T-helper 2 cell treated with Interferon-gamma antibody and Interleukin-4, amounts not matched to agents 100 ng/mL and 5 ng/mL, for 36 hours (primary cell): Measurements from ENCODE around the gene ACBD6. TPM values are rescaled to one million over a fixed set of nuclear protein-coding genes. Genes with fewer than 3 reads are reported as not detected.
"Not testable (repeated sequence)": the region's sequence is repeated elsewhere in the genome, so short reads cannot be mapped to it uniquely, and the experiment has no call there.

Experiments used
- intact Hi-C: fragments of 100-400 bp; cut with micrococcal nuclease; formaldehyde crosslinking; loops from one replicate; pipeline ENCODE4 v1.15.1; 2023
- total RNA-seq: library from RNA; stranded (reverse); gene quantifications from 2 replicates; pipeline ENCODE4 v1.2.3, GENCODE V29; 2022

ACBD6 gene
- total RNA-seq, 1 donor from 2014 or later: 47.6 TPM

DNA sequence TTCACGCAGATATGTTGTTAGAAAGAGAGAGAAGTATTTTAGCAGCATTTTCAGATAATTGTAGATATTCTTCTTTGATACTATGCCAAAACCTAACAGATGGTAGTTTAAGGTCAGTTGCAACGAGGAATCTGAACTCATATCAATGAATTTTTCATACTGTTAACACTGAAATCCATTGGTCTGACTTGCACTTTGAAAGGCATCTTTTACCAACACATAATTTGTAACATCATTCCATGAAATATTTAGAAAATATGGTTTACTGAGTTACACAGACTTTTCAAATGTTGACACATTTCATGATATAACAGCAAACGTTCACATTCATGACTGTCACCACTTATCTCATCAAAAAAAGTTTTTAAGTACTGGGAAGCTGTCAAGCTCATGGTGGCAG is 4.6 kb downstream of the ACBD6 start:
- intact Hi-C loops: no loop called here

DNA sequence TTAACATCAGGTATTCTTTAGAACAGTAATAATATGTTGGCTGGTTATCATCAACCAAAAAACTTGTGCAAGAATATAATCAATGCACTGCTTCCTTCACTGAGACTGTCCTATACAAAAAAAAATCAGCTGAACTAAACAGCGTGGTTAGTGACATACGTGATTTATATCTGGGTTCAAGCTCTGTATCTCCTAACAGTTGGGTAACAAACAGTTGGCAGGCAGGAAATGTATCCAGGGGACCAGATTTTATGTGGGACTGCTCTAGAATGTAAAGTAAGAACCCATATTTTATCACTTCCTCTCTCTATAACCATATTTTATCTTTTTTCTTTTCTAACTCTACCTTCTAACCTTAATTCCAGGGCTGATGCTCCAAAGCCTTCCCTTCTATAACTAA is 8.0 kb downstream of the ACBD6 start:
- intact Hi-C loops: loop anchor here (1.0 kb wide), 1 partner anchor 8 kb away; the partner anchor contains the start of gene ACBD6

DNA sequence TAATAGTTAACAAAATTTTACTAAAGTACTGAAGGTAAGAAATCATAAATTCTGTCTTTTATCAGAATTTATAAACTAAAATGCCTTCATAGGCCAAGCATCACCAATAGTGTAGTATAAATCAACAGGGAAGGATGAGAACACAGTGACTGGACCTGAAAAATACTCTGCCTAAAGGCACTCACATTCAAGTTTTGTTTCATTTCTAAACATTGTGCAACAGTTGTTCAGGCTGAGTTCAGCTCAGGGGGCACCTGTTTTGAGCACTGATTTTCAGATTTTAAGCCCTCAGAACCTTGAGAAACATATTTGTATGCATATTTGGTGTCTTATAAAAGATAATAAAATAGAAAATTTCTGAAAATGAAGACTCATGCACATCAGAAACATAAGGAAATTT is 12.4 kb downstream of the ACBD6 start:
- intact Hi-C loops: loop anchor here (10.0 kb wide), 1 partner anchor 785 kb away; no protein-coding TSS in a partner anchor

DNA sequence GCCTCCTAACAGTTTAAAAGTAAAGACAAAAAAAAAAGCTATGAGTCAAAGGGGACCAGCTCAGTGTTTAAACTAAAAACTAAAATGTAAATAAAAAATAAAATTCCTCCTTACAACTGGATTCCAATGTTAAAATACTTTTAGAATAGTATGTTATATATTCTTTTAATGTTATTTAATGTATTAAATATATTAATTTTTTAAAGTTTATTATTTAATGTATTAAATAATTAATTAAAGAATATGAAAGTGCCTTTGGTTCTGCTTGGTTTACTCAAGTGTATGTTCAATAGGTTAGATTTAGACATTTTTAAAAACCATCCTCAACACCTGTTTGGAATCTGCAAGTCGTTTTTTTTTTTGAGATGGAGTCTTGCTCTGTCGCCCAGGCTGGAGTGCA is 13.1 kb downstream of the ACBD6 start:
- intact Hi-C loops: loop anchor here (10.0 kb wide), 1 partner anchor 785 kb away; no protein-coding TSS in a partner anchor

DNA sequence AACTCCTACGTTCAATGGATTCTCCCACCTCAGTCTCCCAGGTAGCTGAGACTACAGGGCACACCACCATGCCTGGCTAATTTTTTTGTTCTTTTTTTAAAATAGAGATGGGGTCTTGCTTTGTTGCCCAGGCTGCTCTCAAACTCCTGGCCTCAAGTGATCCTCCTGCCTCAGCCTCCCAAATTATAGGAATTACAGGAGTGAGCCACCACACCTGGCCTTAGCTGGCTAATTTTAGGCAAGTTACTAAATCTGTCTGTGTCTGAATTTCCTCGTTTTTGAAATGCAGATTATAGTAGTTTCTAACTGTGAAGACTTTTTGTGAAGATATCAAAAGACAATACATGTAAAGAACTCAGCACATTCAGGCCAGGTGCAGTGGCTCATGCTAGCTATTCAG is 13.7 kb downstream of the ACBD6 start:
- intact Hi-C loops: loop anchor here (10.0 kb wide), 1 partner anchor 784 kb away; no protein-coding TSS in a partner anchor

DNA sequence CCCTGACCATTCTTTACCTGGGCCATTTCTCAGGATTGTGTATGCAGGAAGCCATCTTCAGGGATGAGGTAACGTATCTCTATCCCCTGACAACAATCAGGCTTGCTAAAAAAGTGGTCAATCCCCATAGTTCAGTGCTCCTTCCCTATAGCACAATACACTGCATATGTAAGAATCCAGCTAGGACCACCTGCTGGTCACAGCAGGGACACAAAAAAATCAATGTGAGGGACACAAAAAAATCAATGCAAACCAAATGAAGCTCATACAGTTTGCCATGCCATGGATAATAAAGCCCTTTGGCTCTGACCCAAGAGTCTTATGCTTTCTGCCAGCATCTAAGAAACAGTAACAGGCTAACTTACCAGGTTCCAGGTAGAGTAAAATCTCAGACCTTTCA is 16.3 kb downstream of the ACBD6 start:
- intact Hi-C loops: loop anchor here (10.0 kb wide), 1 partner anchor 781 kb away; no protein-coding TSS in a partner anchor

DNA sequence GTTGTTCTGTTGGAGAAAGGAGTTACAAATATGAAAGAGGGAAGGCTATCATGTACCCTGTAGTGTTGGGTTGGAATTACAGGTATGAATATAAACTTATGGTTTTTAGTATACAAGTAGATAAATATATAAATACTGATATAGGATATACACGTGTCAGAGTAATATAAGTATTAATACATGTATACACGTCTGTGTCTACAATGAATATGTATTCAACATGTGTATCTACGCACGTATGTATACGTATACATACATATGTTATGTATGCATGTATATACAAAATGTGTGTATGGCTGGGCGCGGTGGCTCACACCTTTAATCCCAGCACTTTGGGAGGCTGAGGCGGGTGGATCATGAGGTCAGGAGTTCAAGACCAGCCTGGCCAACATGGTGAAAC is 17.9 kb downstream of the ACBD6 start:
- intact Hi-C loops: loop anchor here (5.0 to 10.0 kb wide), 2 partner anchors 112 to 780 kb away; no protein-coding TSS in a partner anchor

DNA sequence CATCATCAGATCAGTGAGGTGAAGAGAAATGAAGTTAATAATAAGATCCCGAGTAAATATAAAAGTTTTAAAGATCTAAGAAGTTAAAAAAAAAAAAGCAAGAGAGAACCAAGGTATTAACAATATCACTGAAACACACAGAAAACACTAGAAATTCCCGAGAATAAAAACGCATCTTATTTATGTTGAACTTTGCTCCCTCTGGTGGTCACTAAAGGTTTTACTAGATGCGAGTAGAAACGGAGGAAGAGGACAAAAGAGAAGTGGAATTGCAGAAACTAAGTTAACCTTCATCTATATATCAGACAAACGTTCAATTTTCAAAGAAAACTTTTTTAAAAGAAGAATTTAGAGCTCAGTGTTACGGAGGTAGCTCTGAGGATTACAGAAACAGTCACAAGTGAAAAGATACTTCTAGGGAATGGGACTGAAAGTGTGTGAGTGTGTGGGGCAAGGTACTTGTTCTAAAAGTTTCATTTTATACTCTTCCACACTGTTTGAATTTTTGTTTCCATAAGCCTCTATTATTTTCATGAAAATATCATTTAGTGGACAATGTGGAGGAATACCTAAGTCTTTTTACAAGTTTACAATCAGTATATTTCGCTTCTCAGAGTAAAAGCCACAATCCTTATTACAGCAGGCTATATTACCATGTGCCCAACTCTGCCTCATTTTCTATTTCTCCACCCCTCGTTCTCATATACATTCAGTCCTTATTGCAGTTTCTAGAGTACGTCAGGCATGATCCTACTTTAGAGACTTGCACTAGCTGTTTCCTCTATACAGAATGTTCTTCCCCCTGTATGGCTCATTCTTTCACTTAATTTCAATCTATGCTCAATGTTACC is 19.7 kb downstream of the ACBD6 start:
- intact Hi-C loops: loop anchor here (1.0 to 10.0 kb wide), 3 partner anchors 110 to 778 kb away; no protein-coding TSS in a partner anchor

DNA sequence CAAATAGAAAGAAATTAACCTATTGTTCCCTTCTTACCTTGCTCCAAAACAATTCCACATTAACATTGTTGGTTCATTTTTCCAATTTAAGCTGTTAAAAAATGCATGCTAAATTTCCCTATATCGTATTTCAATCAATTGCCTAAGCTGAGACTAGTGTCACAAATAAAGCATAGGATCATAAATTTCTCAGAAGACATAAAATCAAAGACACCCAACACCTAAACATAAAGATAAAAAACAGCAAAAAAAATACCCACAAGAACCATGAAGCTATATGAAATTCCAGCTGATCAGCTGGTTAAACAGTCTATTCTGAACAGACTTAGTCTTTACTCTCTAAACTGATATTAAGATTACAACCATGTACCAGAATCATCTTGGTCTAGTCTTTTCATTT is 32.3 kb downstream of the ACBD6 start:
- intact Hi-C loops: no loop called here

DNA sequence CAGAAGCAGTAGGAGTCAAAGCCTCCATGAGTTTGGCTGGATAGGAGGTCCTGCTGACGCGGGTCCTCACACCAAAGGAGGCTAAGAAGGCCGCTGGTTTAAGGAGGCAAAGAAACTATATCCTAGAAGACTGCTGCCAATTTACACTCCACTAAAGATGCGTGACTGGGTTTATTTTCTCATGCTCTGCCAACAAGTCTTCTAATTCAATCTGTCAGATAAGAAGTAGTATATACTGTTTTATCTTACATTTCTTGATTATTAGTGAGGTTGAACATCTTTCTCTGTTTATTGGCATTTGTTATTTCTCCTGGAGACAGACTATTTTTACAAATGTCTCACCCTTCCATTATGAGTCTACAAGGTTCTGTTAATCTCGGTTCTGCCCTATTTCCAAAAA is 34.1 kb downstream of the ACBD6 start:
- intact Hi-C loops: no loop called here

DNA sequence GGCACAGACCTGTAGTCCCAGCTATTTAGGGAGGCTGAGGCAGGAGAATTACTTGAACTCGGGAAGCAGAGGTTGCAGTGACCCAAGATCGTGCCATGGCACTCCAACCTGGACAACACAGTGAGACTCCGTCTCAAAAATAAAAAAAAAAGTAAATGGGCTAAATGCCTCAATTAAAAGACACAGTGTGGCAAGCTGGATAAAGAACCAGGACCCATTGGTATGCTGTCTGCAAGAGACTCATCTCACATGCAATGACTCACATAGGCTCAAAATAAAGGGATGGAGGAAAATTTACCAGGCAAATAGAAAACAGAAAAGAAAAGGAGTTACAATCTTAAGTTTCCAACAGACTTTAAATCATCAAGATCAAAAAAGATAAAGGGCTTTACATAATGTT is 40.3 kb downstream of the ACBD6 start:
- intact Hi-C loops: no loop called here

DNA sequence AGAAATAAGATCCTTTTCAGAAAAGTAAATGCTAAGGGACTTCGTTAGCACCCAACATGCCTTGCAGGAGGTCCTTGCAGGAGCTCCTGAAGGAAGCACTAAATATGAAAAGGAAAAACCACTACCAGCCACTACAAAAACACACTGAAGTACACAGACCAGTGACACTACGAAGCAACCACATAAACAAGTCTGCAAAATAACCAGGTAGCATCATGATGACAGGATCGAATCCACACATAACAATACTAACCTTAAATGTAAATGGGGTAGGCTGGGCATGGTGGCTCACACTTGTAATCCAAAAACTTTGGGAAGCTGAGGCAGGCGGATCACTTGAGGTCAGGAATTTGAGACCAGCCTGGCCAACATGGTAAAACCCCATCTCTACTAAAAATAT is 40.7 kb downstream of the ACBD6 start:
- intact Hi-C loops: not testable (repeated sequence)

DNA sequence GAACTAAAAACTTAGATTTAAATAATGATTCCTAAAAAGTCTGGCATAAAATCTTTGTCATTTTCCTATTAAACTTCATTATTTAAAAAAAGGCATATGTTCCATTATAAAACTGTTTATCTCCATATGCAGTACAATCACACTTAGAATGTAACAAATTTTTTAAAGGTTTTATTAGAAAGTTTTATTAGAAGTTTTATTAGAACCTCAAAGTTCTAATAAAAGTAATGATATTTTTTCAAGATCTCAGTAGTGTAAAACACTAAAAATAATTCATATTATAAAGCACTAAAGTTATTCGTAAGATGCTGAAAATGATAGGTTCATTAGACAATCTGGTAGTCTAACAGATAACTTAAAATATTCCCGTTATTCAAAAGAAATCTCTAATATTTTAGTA is 43.6 kb downstream of the ACBD6 start:
- intact Hi-C loops: no loop called here

DNA sequence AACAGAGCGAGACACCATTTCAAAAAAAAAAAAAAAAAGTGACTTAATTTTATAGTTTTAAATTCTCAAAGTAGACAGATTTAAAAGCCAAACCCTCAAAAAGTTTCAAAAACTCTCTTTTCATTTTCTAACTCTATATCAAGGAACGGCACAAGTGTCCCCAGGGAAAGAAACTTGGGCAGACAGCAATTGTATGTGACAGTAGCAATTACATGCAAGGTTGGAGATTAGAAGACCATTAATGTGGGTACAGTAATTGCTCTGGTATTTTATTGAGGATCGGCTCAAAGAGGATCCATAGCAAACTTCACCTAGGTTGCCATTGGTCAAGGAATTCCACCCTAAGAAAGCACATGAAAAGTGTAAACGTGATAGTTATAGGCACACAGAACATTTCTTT is 46.2 kb downstream of the ACBD6 start:
- intact Hi-C loops: no loop called here

DNA sequence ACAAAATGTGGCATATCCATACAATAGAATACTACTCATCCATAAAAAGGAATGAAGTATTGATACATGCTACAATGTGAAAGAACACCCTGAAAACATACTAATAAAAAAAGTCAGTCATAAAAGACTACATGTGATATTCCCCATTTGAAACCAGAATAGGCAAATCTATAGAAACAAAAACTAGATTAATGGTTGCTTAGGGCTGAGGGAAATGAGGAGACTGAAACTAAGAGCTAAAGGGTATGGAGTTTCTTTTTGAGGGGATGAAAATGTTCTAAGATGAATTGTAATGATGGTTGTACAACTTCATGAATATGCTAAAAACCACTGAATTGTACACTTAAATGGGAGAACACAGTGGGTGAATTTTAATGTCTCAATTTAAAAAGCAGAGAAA is 50.9 kb downstream of the ACBD6 start:
- intact Hi-C loops: no loop called here

DNA sequence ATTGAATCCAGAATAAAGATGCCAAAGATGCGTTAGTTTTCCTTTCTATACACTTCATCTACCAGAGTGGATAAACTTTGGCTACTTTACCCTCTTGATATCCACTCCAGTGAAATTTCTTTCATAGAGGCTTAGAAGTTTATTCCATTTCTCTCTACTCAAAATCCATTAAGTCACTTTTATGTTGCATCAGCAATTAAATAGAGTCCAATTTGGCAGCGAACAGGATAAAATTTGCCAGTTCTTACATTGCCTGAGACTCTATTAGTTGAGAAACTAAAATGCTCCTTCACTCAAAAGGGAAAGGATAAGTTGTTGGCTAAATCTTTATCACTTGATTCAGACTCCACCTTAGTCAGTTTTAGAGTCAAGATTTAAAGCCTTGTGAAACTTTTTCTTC is 57.9 kb downstream of the ACBD6 start:
- intact Hi-C loops: no loop called here

DNA sequence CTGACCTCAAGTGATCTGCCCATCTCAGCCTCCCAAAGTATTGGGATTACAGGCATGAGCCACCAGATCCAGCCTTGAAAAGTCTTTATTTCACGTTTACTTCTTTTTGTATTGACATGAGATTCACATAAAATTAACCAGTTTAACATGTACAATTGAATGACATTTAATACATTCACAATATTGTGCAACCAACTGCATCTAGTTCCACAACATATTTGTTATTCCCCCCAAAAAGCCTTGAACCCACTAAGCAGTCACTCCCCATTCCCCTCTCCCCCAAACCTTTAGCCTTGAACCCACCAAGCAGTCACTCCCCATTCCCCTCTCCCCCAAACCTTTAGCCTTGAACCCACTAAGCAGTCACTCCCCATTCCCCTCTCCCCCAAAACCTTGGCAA is 62.0 kb downstream of the ACBD6 start:
- intact Hi-C loops: no loop called here

DNA sequence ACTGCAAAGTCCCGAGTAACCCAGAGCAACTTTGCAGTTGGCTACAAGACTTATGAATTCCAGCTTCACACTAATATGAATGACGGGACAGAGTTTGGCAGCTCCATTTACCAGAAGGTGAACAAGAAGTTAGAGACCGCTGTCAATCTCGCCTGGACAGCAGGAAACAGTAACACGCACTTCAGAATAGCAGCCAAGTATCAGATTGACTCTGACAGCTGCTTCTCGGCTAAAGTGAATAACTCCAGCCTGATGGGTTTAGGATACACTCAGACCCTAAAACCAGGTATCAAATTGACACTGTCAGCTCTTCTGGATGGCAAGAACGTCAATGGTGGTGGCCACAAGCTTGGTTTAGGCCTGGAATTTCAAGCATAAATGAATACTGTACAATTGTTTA is 66.8 kb downstream of the ACBD6 start:
- intact Hi-C loops: no loop called here

DNA sequence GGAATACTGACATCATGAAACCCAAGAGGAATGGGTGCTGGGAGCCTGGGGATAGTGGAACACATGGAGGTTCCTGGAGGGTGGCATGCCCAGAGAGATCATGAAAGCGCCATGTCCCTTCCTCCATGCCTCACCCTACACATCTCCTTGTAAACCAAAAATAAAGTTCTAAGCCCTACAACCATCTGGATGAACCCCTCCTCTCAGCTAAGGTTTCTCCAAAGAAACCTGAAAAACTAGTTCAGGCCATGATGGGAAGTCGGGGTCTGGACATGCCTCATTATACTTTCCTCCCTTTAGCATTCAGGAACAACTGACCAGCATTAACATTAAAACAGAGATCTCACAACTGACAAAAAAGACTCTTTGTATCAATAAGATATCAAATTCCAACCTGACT is 68.5 kb downstream of the ACBD6 start:
- intact Hi-C loops: no loop called here

DNA sequence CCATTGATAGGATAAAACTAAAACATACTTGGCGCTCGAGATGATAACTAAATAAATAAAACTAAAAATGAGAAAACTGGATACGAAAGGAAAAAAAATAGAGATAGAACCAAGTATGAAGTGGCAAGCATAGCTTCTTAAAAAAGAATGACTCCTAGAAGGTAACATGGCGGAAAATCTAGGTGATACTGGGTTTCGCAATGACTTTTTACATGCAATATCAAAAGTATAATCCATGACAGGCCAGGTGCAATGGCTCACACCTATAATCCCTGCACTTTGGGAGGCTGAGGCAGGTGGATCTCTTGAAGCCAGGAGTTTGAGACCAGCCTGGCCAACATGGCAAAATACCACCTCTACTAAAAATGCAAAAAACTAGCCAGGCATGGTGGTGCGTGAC is 70.7 kb downstream of the ACBD6 start:
- intact Hi-C loops: no loop called here

DNA sequence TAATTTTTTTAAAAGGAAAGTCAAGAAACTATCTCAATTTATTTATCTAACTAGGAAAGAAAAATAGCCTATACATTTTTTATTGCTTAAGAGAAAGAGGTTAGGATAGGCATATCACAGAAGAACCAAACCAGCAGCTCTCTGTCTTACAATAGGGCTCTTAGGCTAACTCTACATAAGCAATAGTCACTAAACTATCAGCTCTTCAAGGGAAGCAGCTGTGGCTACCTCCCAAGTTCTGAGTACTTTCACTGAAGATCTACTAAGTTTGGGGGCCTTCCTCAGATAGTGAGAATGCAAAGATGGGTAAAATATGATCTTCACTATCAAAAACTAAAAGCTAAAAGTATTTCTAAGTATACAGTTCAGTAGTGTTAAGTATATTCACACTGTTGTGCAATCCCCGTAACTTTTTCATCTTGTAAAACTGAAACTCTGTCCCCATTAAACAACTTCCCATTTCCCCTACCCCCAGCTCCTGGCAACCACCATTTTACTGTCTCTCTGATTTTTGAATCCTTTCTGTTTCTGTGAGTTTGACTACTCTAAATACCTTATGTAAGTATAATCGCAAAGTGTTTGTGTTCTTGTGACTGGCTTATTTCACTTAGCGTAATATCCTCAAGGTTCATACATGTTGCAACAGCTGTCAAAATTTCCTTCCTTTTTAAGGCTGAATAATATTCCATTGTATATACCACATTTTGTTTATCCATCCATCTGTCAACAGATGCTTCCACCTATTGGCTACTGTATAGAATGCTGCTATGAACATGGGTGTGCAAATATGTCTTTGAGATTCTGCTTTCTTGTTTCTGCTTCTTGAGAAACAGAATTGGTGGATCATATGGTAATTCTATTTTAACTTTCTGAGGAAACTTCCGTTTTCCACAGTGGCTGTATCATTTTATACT is 73.3 kb downstream of the ACBD6 start:
- intact Hi-C loops: no loop called here

DNA sequence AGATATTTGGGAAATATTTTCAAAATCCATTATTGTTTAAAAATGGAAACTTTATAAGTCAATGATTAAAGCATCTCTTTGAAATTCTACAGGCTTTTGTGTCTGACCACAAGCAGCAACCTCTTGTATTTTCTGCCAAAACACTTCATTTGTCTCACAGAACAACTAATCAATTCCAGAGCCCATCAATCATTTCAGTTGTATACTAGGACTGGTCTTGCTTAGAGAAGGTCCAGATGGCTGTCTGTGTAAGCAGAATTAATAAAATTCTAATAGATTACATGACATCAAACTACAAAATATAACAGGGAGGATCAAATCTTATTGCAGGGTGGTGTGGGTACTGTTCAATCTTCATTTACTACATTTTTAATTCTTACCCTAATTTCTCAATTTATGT is 76.4 kb downstream of the ACBD6 start:
- intact Hi-C loops: no loop called here
